ENCODE measurements around the gene CTXN1.

Gene CTXN1

GRCh38 chr19:7921967-7922835 lies 3.7 kb downstream of the CTXN1 start:
- no peak overlapping the region for H3K9ac ChIP-seq (ENCODE audit: low read depth, low read length, poor library complexity, severe bottlenecking)
- no peak overlapping the region for H3K4me3 ChIP-seq (ENCODE audit: low read length, poor library complexity, severe bottlenecking)

GRCh38 chr19:7921302-7921966 lies 4.5 kb downstream of the CTXN1 start:
- peak overlapping the region; percentile 64; the same call in 1 of the 2 replicates for H2AFZ ChIP-seq (ENCODE audit: low read length)
- H3K4me1 ChIP-seq (ENCODE audit: insufficient read depth, low read length, poor library complexity, severe bottlenecking) = peaks cover 15% of the 10 kb centered on the region
- TF ChIP-seq CTCF (conservative IDR thresholded peaks at IDR 0.05; ENCODE audit: low read length) (no peak), EZH2phosphoT487 (IDR thresholded peaks at IDR 0.05; ENCODE audit: borderline replicate concordance) (no peak)
- H3K36me3 ChIP-seq (ENCODE audit: insufficient read depth, low read length) = no peaks in the 10 kb centered on the region
- peak overlapping the region; percentile 82 for H3K4me3 ChIP-seq (ENCODE audit: low read length, poor library complexity, severe bottlenecking)
- H3K4me2 ChIP-seq (ENCODE audit: low read depth, low read length, poor library complexity, severe bottlenecking) = peak overlapping the region; percentile 94
- H3K9ac ChIP-seq (ENCODE audit: low read depth, low read length, poor library complexity, severe bottlenecking) = peak overlapping the region; percentile 73
- no peaks in the 10 kb centered on the region for H3K9me3 ChIP-seq (ENCODE audit: insufficient read depth, low read depth, low read length)
- no peaks in the 10 kb centered on the region for H3K9me2 ChIP-seq (replicated peaks; ENCODE audit: low read depth, low read length)
- H4K20me1 ChIP-seq (ENCODE audit: insufficient read depth, low read length, poor library complexity, severe bottlenecking) = peaks cover 8% of the 10 kb centered on the region
- no peaks in the 10 kb centered on the region for H3K79me2 ChIP-seq (ENCODE audit: insufficient read depth, low read length)
- H3K27me3 ChIP-seq (ENCODE audit: insufficient read depth, low read length, poor library complexity, severe bottlenecking) = no peaks in the 10 kb centered on the region
- no peaks in the 10 kb centered on the region for H3F3A ChIP-seq (ENCODE audit: low read depth)

More at GRCh38 chr19:7921967-7922835, 3.7 kb downstream of the CTXN1 start:
- Histone ChIP-seq H3K27me3 (ENCODE audit: insufficient read depth, low read length, poor library complexity, severe bottlenecking) (no peaks in the 10 kb centered on the region), H3K9me2 (replicated peaks; ENCODE audit: low read depth, low read length) (no peaks in the 10 kb centered on the region), H3K79me2 (ENCODE audit: insufficient read depth, low read length) (no peaks in the 10 kb centered on the region), H4K20me1 (ENCODE audit: insufficient read depth, low read length, poor library complexity, severe bottlenecking) (peaks cover 8% of the 10 kb centered on the region), H3F3A (ENCODE audit: low read depth) (no peaks in the 10 kb centered on the region), H2AFZ (ENCODE audit: low read length) (no peak overlapping the region), H3K36me3 (ENCODE audit: insufficient read depth, low read length) (no peaks in the 10 kb centered on the region), H3K4me1 (ENCODE audit: insufficient read depth, low read length, poor library complexity, severe bottlenecking) (peaks cover 15% of the 10 kb centered on the region), H3K4me2 (ENCODE audit: low read depth, low read length, poor library complexity, severe bottlenecking) (peak overlapping the region; percentile 94), H3K9me3 (ENCODE audit: insufficient read depth, low read depth, low read length) (no peaks in the 10 kb centered on the region)
- TF ChIP-seq CTCF (conservative IDR thresholded peaks at IDR 0.05; ENCODE audit: low read length) (no peak), EZH2phosphoT487 (IDR thresholded peaks at IDR 0.05; ENCODE audit: borderline replicate concordance) (no peak)

GRCh38 chr19:7920519-7921301 lies 5.2 kb downstream of the CTXN1 start:
- Histone ChIP-seq H3K4me2 (ENCODE audit: low read depth, low read length, poor library complexity, severe bottlenecking) (peak overlapping the region; percentile 97), H3K9me2 (replicated peaks; ENCODE audit: low read depth, low read length) (no peaks in the 10 kb centered on the region), H3K36me3 (ENCODE audit: insufficient read depth, low read length) (no peaks in the 10 kb centered on the region), H3K9ac (ENCODE audit: low read depth, low read length, poor library complexity, severe bottlenecking) (peak overlapping the region; percentile 75), H3K9me3 (ENCODE audit: insufficient read depth, low read depth, low read length) (no peaks in the 10 kb centered on the region), H3F3A (ENCODE audit: low read depth) (no peaks in the 10 kb centered on the region), H3K79me2 (ENCODE audit: insufficient read depth, low read length) (no peaks in the 10 kb centered on the region), H3K4me1 (ENCODE audit: insufficient read depth, low read length, poor library complexity, severe bottlenecking) (peaks cover 12% of the 10 kb centered on the region), H3K27me3 (ENCODE audit: insufficient read depth, low read length, poor library complexity, severe bottlenecking) (no peaks in the 10 kb centered on the region), H4K20me1 (ENCODE audit: insufficient read depth, low read length, poor library complexity, severe bottlenecking) (peaks cover 8% of the 10 kb centered on the region), H2AFZ (ENCODE audit: low read length) (peak overlapping the region; percentile 85), H3K4me3 (ENCODE audit: low read length, poor library complexity, severe bottlenecking) (peak overlapping the region; percentile 82)
- TF ChIP-seq CTCF (conservative IDR thresholded peaks at IDR 0.05; ENCODE audit: low read length) = no peak
- no peak for TF ChIP-seq EZH2phosphoT487 (IDR thresholded peaks at IDR 0.05; ENCODE audit: borderline replicate concordance)

Data from Loucy (cell line).